ENCODE measurements around the gene PTCD1. TPM values are rescaled to one million over a fixed set of nuclear protein-coding genes. Genes with fewer than 3 reads are reported as not detected.

The PTCD1 gene
- polyA plus RNA-seq (2.8 to 3.5 TPM (median 3.3 TPM) in 3 replicates), polyA minus RNA-seq (2.0 to 3.2 TPM (median 2.2 TPM) in 3 replicates)
- 0.67 TPM for polyA plus RNA-seq (2011; ENCODE audit: low read depth)
- polyA plus RNA-seq (2011; cell fraction: cytosol; rRNA removed): 1.3 and 2.5 TPM in 2 replicates
- 4.1 and 6.8 TPM in 2 replicates for polyA plus RNA-seq (2011; cell fraction: nucleus; rRNA removed)
- polyA plus RNA-seq (2012; ENCODE audit: low replicate concordance): 4.1 and 4.7 TPM in 2 replicates
- 2.1 TPM for polyA minus RNA-seq (2011; cell fraction: cytosol; rRNA and poly(A)+ RNA removed)
- 4.5 and 5.0 TPM in 2 replicates for polyA minus RNA-seq (2011; cell fraction: nucleus; rRNA and poly(A)+ RNA removed)

- peak within 1 kb of the TSS; percentile 92 for H2AFZ ChIP-seq (ENCODE audit: control insufficient read depth, low read length)
- H3K79me2 ChIP-seq (ENCODE audit: control insufficient read depth, insufficient read depth, low read length): peaks cover 36% of the 10 kb centered on the region
- H4K20me1 ChIP-seq (ENCODE audit: control insufficient read depth, extremely low read depth, insufficient read depth, low read length): peaks cover 5% of the 10 kb centered on the region
- peak within 1 kb of the TSS; percentile 89 to 99 (median 94) for H3K4me3 ChIP-seq (ENCODE audit: control insufficient read depth in 2 of 3, extremely low read depth in 1 of 3, insufficient read depth in 2 of 3, low read depth in 1 of 3, low read length in 3 of 3)
- H3K27ac ChIP-seq (ENCODE audit: control insufficient read depth, insufficient read depth, low read length): peak within 1 kb of the TSS; percentile 76
- H3K4me2 ChIP-seq (ENCODE audit: control insufficient read depth, extremely low read depth, insufficient read depth, low read depth, low read length): peak within 1 kb of the TSS; percentile 88
- H3K4me1 ChIP-seq (ENCODE audit: control insufficient read depth, extremely low read depth, insufficient read depth, low read length): peaks cover 11% of the 10 kb centered on the region
- H3K27me3 ChIP-seq (ENCODE audit: control insufficient read depth, extremely low read depth, insufficient read depth, low read length): no peaks in the 10 kb centered on the region
- FAIRE-seq (no peak), DNase-seq (ENCODE audit: low read depth, low spot score) (peak; percentile 50)
- no peak for TF ChIP-seq EZH2 (IDR thresholded peaks at IDR 0.05; ENCODE audit: low read length)
- H3K9me1 ChIP-seq (ENCODE audit: control insufficient read depth, extremely low read depth, insufficient read depth, low read length): no peaks in the 10 kb centered on the region
- dilution Hi-C loops (cut with MboI; ENCODE audit: extremely low pct_ligation_motif_present, low sequenced_read_pairs): no loop called here
- no peaks in the 10 kb centered on the region for H3K9me3 ChIP-seq (ENCODE audit: control insufficient read depth, low read depth, low read length)
- H3K9ac ChIP-seq (ENCODE audit: control insufficient read depth, extremely low read depth, insufficient read depth, low read length): peak within 1 kb of the TSS; percentile 90
- H3K36me3 ChIP-seq (ENCODE audit: control insufficient read depth in 2 of 2, extremely low read depth in 1 of 2, insufficient read depth in 2 of 2, low read length in 2 of 2): peaks cover 6% of the 10 kb centered on the region in 2 experiments
Observed at GRCh38 chr7:99438573-99439480, at the start of gene PTCD1, which contains the start of gene CPSF4. Gene PTCD1, minus strand, starts transcription at chr7:99438798. Its CDS starts 3,556 bp downstream, at chr7:99435242. Gene CPSF4, plus strand, starts transcription at chr7:99438943. Its CDS starts 140 bp downstream, at chr7:99439083.

- Histone ChIP-seq H3K27me3 (ENCODE audit: control insufficient read depth, extremely low read depth, insufficient read depth, low read length) (no peaks in the 10 kb centered on the region), H3K4me2 (ENCODE audit: control insufficient read depth, extremely low read depth, insufficient read depth, low read depth, low read length) (peak overlapping the region; percentile 42), H3K4me1 (ENCODE audit: control insufficient read depth, extremely low read depth, insufficient read depth, low read length) (peaks cover 11% of the 10 kb centered on the region), H3K36me3 (ENCODE audit: control insufficient read depth in 2 of 2, extremely low read depth in 1 of 2, insufficient read depth in 2 of 2, low read length in 2 of 2) (peaks cover 3 to 16% of the 10 kb centered on the region in 2 experiments), H3K9ac (ENCODE audit: control insufficient read depth, extremely low read depth, insufficient read depth, low read length) (peak overlapping the region; percentile 30), H3K79me2 (ENCODE audit: control insufficient read depth, insufficient read depth, low read length) (no peaks in the 10 kb centered on the region), H2AFZ (ENCODE audit: control insufficient read depth, low read length) (no peak overlapping the region), H3K9me1 (ENCODE audit: control insufficient read depth, extremely low read depth, insufficient read depth, low read length) (no peaks in the 10 kb centered on the region), H4K20me1 (ENCODE audit: control insufficient read depth, extremely low read depth, insufficient read depth, low read length) (no peaks in the 10 kb centered on the region), H3K4me3 (ENCODE audit: control insufficient read depth in 2 of 3, extremely low read depth in 1 of 3, insufficient read depth in 2 of 3, low read depth in 1 of 3, low read length in 3 of 3) (no peak overlapping the region), H3K9me3 (ENCODE audit: control insufficient read depth, low read depth, low read length) (no peaks in the 10 kb centered on the region), H3K27ac (ENCODE audit: control insufficient read depth, insufficient read depth, low read length) (peak overlapping the region; percentile 62)
- TF ChIP-seq CTCF (optimal IDR thresholded peaks at IDR 0.05 in 1 of 3, IDR thresholded peaks at IDR 0.05 in 1 of 3, conservative IDR thresholded peaks at IDR 0.05 in 1 of 3; ENCODE audit: extremely low read depth in 1 of 3, insufficient read depth in 2 of 3, low read length in 3 of 3) (no peak), EZH2 (IDR thresholded peaks at IDR 0.05; ENCODE audit: low read length) (no peak)
- DNase-seq (ENCODE audit: low read depth, low spot score): no peak
- dilution Hi-C loops (cut with MboI; ENCODE audit: extremely low pct_ligation_motif_present, low sequenced_read_pairs): no loop called here
- peak; percentile 39 for FAIRE-seq
Observed at GRCh38 chr7:99485094-99485493, 46.5 kb upstream of the PTCD1 start.
